Measurements from ENCODE around the gene TRIM62. TPM values are rescaled to one million over a fixed set of nuclear protein-coding genes. Genes with fewer than 3 reads are reported as not detected.
"Not testable (repeated sequence)": the region's sequence is repeated elsewhere in the genome, so short reads cannot be mapped to it uniquely, and the experiment has no call there.

TRIM62 gene
- total RNA-seq, 2 donors from 2014 or later, result 4.1 to 8.1 TPM

GRCh38 chr1:33147275-33147996, 34.4 kb downstream of the TRIM62 start:
- ATAC-seq (replicated peaks in 1 of 2) (no peak), DNase-seq (no peak)
- no peaks in the 10 kb centered on the region for H3K36me3 Mint-ChIP-seq (ENCODE audit: insufficient read depth in 2 of 2)
- H3K4me1 Mint-ChIP-seq (ENCODE audit: low read depth), result peaks cover 6% of the 10 kb centered on the region
- H3K4me3 Mint-ChIP-seq, result no peak overlapping the region
- H3K27ac Mint-ChIP-seq, result no peak overlapping the region
- no peaks in the 10 kb centered on the region for H3K27me3 Mint-ChIP-seq (ENCODE audit: low read depth)
- no peaks in the 10 kb centered on the region for H3K9me3 Mint-ChIP-seq

GRCh38 chr1:33146003-33146402, 35.8 kb downstream of the TRIM62 start:
- H3K36me3 Mint-ChIP-seq (ENCODE audit: insufficient read depth in 2 of 2), result no peaks in the 10 kb centered on the region
- no peaks in the 10 kb centered on the region for H3K27me3 Mint-ChIP-seq (ENCODE audit: low read depth)
- H3K27ac Mint-ChIP-seq, result no peak overlapping the region
- ATAC-seq (replicated peaks in 1 of 2), result no peak
- DNase-seq, result no peak
- H3K4me1 Mint-ChIP-seq (ENCODE audit: low read depth), result peaks cover 6% of the 10 kb centered on the region
- H3K4me3 Mint-ChIP-seq, result no peak overlapping the region
- H3K9me3 Mint-ChIP-seq, result no peaks in the 10 kb centered on the region

GRCh38 chr1:33143698-33144097, 38.1 kb downstream of the TRIM62 start:
- no peak overlapping the region for H3K27ac Mint-ChIP-seq
- H3K36me3 Mint-ChIP-seq (ENCODE audit: insufficient read depth in 2 of 2), result no peaks in the 10 kb centered on the region
- no peak for DNase-seq
- no peaks in the 10 kb centered on the region for H3K9me3 Mint-ChIP-seq
- no peaks in the 10 kb centered on the region for H3K27me3 Mint-ChIP-seq (ENCODE audit: low read depth)
- H3K4me3 Mint-ChIP-seq, result no peak overlapping the region
- no peak for ATAC-seq (replicated peaks in 1 of 2)
- peaks cover 9% of the 10 kb centered on the region for H3K4me1 Mint-ChIP-seq (ENCODE audit: low read depth)

- H3K36me3 Mint-ChIP-seq (ENCODE audit: insufficient read depth in 2 of 2), result no peaks in the 10 kb centered on the region
- H3K4me3 Mint-ChIP-seq, result no peak overlapping the region
- ATAC-seq (replicated peaks in 1 of 2) (no peak), DNase-seq (no peak)
- no peaks in the 10 kb centered on the region for H3K9me3 Mint-ChIP-seq
- no peak overlapping the region for H3K27ac Mint-ChIP-seq
- no peaks in the 10 kb centered on the region for H3K27me3 Mint-ChIP-seq (ENCODE audit: low read depth)
- peaks cover 9% of the 10 kb centered on the region for H3K4me1 Mint-ChIP-seq (ENCODE audit: low read depth)
Observed at GRCh38 chr1:33143176-33143575, 38.7 kb downstream of the TRIM62 start.

GRCh38 chr1:33142483-33143064, 39.3 kb downstream of the TRIM62 start:
- Mint-ChIP-seq H3K36me3 (ENCODE audit: insufficient read depth in 2 of 2) (no peaks in the 10 kb centered on the region), H3K9me3 (no peaks in the 10 kb centered on the region), H3K4me3 (no peak overlapping the region), H3K27ac (no peak overlapping the region), H3K4me1 (ENCODE audit: low read depth) (peaks cover 9% of the 10 kb centered on the region), H3K27me3 (ENCODE audit: low read depth) (no peaks in the 10 kb centered on the region)
- ATAC-seq (replicated peaks in 1 of 2), result no peak
- no peak for DNase-seq

GRCh38 chr1:33141781-33142180, 40.1 kb downstream of the TRIM62 start:
- H3K27me3 Mint-ChIP-seq (ENCODE audit: low read depth), result no peaks in the 10 kb centered on the region
- H3K9me3 Mint-ChIP-seq, result no peaks in the 10 kb centered on the region
- H3K36me3 Mint-ChIP-seq (ENCODE audit: insufficient read depth in 2 of 2), result no peaks in the 10 kb centered on the region
- peaks cover 9% of the 10 kb centered on the region for H3K4me1 Mint-ChIP-seq (ENCODE audit: low read depth)
- no peak overlapping the region for H3K4me3 Mint-ChIP-seq
- DNase-seq (no peak), ATAC-seq (replicated peaks in 1 of 2) (no peak)
- H3K27ac Mint-ChIP-seq, result no peak overlapping the region

- ATAC-seq (replicated peaks in 1 of 2) (no peak), DNase-seq (no peak)
- H3K36me3 Mint-ChIP-seq (ENCODE audit: insufficient read depth in 2 of 2), result no peaks in the 10 kb centered on the region
- peaks cover 9% of the 10 kb centered on the region for H3K4me1 Mint-ChIP-seq (ENCODE audit: low read depth)
- H3K27me3 Mint-ChIP-seq (ENCODE audit: low read depth), result no peaks in the 10 kb centered on the region
- no peaks in the 10 kb centered on the region for H3K9me3 Mint-ChIP-seq
- no peak overlapping the region for H3K27ac Mint-ChIP-seq
- no peak overlapping the region for H3K4me3 Mint-ChIP-seq
Observed at GRCh38 chr1:33141216-33141615, 40.6 kb downstream of the TRIM62 start.

GRCh38 chr1:33140153-33141149, 41.4 kb downstream of the TRIM62 start:
- Mint-ChIP-seq H3K27ac (no peak overlapping the region), H3K27me3 (ENCODE audit: low read depth) (no peaks in the 10 kb centered on the region), H3K9me3 (no peaks in the 10 kb centered on the region), H3K4me1 (ENCODE audit: low read depth) (peaks cover 9% of the 10 kb centered on the region), H3K4me3 (no peak overlapping the region), H3K36me3 (ENCODE audit: insufficient read depth in 2 of 2) (no peaks in the 10 kb centered on the region)
- DNase-seq, result no peak
- no peak for ATAC-seq (replicated peaks in 1 of 2)

- ATAC-seq (replicated peaks in 1 of 2), result no peak
- Mint-ChIP-seq H3K27ac (no peak overlapping the region), H3K27me3 (ENCODE audit: low read depth) (no peaks in the 10 kb centered on the region), H3K4me3 (no peak overlapping the region), H3K4me1 (ENCODE audit: low read depth) (peaks cover 10% of the 10 kb centered on the region), H3K9me3 (no peaks in the 10 kb centered on the region), H3K36me3 (ENCODE audit: insufficient read depth in 2 of 2) (no peaks in the 10 kb centered on the region)
- DNase-seq, result peak; percentile 38 to 52
Observed at GRCh38 chr1:33137800-33138199, 44.0 kb downstream of the TRIM62 start.

GRCh38 chr1:33136041-33136440, 45.8 kb downstream of the TRIM62 start:
- peaks cover 20% of the 10 kb centered on the region for H3K4me1 Mint-ChIP-seq (ENCODE audit: low read depth)
- not testable (repeated sequence) for H3K9me3 Mint-ChIP-seq; H3K36me3 Mint-ChIP-seq (ENCODE audit: insufficient read depth in 2 of 2); H3K27me3 Mint-ChIP-seq (ENCODE audit: low read depth); ATAC-seq (replicated peaks in 1 of 2); H3K4me3 Mint-ChIP-seq; DNase-seq; H3K27ac Mint-ChIP-seq

- H3K27me3 Mint-ChIP-seq (ENCODE audit: low read depth), result no peaks in the 10 kb centered on the region
- peaks cover 0 to 2% of the 10 kb centered on the region in 2 donors for H3K36me3 Mint-ChIP-seq (ENCODE audit: insufficient read depth in 2 of 2)
- peaks cover 0 to 2% of the 10 kb centered on the region in 2 donors for H3K9me3 Mint-ChIP-seq
- H3K27ac Mint-ChIP-seq, result no peak overlapping the region
- no peak overlapping the region for H3K4me3 Mint-ChIP-seq
- DNase-seq, result no peak
- H3K4me1 Mint-ChIP-seq (ENCODE audit: low read depth), result peaks cover 35% of the 10 kb centered on the region
- no peak for ATAC-seq (replicated peaks in 1 of 2)
Observed at GRCh38 chr1:33133478-33134105, 48.3 kb downstream of the TRIM62 start.

- H3K36me3 Mint-ChIP-seq (ENCODE audit: insufficient read depth in 2 of 2), result peaks cover 0 to 2% of the 10 kb centered on the region in 2 donors
- H3K27ac Mint-ChIP-seq, result peak overlapping the region; percentile 7
- ATAC-seq (replicated peaks in 1 of 2) (peak; percentile 22 to 47), DNase-seq (no peak)
- H3K4me3 Mint-ChIP-seq, result peak overlapping the region in 1 of 2 donors; percentile 1
- H3K9me3 Mint-ChIP-seq, result peaks cover 0 to 2% of the 10 kb centered on the region in 2 donors
- peaks cover 40% of the 10 kb centered on the region for H3K4me1 Mint-ChIP-seq (ENCODE audit: low read depth)
- no peaks in the 10 kb centered on the region for H3K27me3 Mint-ChIP-seq (ENCODE audit: low read depth)
Observed at GRCh38 chr1:33132549-33132948, 49.3 kb downstream of the TRIM62 start.

- Mint-ChIP-seq H3K9me3 (peaks cover 0 to 2% of the 10 kb centered on the region in 2 donors), H3K27ac (no peak overlapping the region), H3K27me3 (ENCODE audit: low read depth) (no peaks in the 10 kb centered on the region), H3K36me3 (ENCODE audit: insufficient read depth in 2 of 2) (peaks cover 2 to 5% of the 10 kb centered on the region in 2 donors), H3K4me1 (ENCODE audit: low read depth) (peaks cover 47% of the 10 kb centered on the region), H3K4me3 (no peak overlapping the region)
- DNase-seq (no peak), ATAC-seq (replicated peaks in 1 of 2) (no peak)
Observed at GRCh38 chr1:33131191-33131590, 50.7 kb downstream of the TRIM62 start.
